M059J (cell line): ENCODE measurements around the gene FGF11. TPM values are rescaled to one million over a fixed set of nuclear protein-coding genes. Genes with fewer than 3 reads are reported as not detected.

Experiments used
- DNase-seq: peaks from one replicate; pipeline ENCODE4 v3.0.0-alpha.2; 2012; ENCODE audit warnings: low read depth
- total RNA-seq: library from RNA; depleted of rRNA; stranded (reverse); fragments of >200 nt; shearing (Covaris generic); gene quantifications from 2 replicates; pipeline ENCODE4 v1.2.3, GENCODE V29; 2014

FGF11 gene
- total RNA-seq, 1 experiment from 2014 or later = 5.0 TPM

GRCh38 chr17:7408252-7408727, 31.0 kb upstream of the FGF11 start:
- DNase-seq = no peak

GRCh38 chr17:7408863-7409262, 30.4 kb upstream of the FGF11 start:
- no peak for DNase-seq

DNA sequence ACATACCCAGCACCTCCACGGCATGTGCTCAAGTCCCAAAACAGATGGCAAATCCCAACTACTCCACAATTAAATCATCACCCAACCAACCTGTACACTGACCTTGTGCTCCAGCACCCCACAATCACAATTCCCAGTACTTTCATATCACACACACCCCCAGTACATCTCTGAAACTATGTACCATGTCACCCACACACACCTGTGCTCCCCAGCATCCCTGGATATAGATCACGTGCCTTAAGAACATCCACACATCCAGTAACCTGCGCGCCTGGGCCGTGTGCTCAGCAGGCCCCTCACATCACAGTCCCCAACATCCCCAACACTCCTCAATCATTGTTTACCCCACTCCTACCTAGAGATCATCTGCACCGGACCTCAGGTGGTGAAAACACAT, 29.6 kb upstream of the FGF11 start:
- no peak for DNase-seq

DNA sequence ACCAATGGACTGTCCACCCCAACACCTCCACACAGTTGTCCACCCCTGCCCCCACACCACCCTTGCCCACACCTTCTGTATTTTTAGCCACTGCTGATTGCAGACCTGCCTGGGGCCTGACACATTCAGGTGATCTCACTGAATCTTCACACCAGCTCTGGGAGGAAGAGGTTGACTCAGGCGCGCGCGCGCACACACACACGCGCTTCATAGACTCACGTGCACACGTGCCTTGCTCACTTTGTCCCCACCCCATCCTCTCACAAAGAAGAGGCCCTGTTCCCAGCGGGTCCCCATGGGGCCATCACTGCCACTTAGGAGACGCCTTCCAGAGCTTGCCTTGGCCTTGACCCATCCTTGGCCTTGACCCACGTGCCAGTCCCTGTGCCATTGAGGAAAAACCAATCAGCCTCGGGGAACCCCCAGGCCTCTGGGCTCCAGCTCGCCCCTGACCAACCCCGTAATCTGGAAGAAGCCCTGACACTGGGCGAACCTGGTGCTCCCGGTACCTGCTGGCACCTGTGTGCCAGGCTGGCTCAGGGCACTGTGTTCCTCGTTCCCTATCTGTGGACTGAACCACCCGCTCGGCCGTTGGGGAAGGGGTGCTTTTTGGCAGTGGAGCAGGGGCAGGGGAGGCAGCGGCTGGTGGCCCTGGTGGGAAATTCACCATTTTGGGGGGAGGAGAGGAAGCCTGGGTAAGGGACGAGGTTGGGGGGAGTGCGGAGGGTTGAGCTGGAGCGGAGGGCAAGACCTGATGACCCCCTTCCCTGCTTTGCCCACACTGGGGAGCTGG, 28.5 kb upstream of the FGF11 start:
- no peak for DNase-seq

DNA sequence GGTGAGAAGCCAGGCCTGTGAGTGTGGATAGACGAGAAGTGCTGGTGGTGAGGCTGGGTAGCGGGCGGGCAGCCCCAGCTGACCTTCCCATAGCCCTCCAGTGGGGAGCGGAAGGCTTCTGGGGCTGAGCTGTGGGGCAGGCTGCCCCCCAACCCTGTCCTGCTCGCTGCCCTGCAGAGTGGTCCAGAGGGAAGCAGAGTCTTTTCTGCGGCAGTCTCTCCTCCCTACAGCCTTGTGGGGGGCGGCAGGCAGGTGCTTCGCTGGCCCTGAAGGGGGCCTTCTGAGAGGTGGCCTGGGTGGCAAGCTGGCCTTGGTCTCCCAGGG, 27.9 kb upstream of the FGF11 start:
- no peak for DNase-seq

DNA sequence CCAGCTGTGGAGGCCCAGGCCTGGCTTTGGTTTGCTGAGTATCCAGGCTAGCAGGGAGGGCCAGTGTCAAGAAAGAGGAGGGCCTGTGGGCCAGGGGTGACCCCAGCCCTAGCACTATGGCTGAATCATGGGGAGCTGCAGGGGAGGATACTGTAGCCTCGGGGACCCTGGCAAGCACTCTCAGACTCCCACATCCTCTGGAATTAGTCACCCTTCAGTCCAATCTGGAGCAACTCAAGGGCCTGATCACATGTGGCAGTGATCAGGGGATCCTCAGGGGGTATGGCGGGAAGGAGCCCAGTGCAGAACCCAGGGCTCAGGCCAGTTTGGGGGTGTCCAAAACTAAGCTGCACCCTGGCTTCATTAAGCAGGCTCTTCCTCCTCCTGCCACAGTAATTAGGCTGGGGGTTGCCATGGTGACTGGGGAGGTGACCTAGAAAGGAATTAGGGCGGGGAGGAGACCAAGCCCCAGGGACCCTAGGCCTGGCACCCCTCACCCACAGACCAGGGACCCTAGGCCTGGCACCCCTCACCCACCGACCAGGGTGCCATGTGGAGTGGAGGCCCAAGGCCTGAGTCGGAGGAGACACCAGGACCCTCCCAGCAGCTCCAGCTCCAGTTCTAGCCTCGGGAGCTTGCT, 25.8 kb upstream of the FGF11 start:
- peak; percentile 83 for DNase-seq

DNA sequence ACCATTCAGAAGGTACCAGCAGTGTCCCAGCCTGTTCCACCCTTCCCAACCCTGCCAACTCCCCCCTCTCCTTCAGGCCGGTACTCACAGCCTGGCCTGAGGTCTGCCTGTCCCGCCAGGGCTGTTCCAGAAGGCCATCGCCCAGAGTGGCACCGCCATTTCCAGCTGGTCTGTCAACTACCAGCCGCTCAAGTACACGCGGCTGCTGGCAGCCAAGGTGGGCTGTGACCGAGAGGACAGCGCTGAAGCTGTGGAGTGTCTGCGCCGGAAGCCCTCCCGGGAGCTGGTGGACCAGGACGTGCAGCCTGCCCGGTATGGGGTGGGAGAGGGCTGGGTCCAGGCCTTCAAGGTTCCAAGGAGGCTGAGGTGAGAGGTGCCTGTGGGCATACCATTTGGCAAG, 24.5 kb upstream of the FGF11 start:
- no peak for DNase-seq

DNA sequence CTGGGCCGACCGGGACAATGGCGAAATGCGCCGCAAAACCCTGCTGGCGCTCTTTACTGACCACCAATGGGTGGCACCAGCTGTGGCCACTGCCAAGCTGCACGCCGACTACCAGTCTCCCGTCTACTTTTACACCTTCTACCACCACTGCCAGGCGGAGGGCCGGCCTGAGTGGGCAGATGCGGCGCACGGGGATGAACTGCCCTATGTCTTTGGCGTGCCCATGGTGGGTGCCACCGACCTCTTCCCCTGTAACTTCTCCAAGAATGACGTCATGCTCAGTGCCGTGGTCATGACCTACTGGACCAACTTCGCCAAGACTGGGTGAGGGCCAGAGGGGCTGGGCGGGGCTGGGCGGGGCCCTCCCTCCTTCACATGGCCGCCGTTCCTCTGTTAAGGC, 23.5 kb upstream of the FGF11 start:
- DNase-seq = no peak

GRCh38 chr17:7416323-7416722, 23.0 kb upstream of the FGF11 start:
- no peak for DNase-seq

DNA sequence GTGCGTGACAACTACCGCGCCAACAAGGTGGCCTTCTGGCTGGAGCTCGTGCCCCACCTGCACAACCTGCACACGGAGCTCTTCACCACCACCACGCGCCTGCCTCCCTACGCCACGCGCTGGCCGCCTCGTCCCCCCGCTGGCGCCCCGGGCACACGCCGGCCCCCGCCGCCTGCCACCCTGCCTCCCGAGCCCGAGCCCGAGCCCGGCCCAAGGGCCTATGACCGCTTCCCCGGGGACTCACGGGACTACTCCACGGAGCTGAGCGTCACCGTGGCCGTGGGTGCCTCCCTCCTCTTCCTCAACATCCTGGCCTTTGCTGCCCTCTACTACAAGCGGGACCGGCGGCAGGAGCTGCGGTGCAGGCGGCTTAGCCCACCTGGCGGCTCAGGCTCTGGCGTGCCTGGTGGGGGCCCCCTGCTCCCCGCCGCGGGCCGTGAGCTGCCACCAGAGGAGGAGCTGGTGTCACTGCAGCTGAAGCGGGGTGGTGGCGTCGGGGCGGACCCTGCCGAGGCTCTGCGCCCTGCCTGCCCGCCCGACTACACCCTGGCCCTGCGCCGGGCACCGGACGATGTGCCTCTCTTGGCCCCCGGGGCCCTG, 22.2 kb upstream of the FGF11 start:
- no peak for DNase-seq

DNA sequence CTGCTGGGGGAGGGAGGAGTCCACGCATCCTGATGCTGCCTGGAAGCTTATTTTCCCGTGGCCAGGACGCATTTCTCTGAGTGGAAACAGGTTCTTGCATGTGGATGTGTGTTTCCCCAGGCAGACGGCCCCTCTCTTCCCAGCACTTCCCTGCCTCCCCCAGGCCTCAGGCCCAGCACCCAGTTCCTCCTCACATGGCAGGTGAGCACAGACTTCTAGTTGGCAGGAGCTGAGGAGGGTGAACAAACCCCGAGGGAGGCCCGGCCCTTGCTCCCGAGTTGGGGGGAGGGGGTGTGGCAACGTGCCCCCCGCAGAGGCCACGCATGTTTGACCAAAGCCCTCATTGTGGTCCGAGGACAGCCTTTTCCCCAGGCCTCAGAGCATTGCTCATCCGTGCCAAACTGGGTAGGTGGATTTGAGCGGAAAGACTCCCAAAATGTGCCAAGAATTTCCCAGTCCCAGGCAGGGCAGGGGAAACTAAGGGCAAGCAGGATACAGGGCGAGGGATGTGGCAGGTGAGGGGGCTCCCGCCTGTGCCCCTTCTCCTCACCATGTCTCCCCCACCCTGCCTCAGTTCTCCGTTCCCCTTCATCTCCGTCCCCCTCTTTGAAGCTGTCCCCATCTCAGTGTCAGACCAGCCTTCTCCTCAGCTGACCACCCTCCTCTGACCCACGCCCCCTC, 20.7 kb upstream of the FGF11 start:
- DNase-seq = no peak

DNA sequence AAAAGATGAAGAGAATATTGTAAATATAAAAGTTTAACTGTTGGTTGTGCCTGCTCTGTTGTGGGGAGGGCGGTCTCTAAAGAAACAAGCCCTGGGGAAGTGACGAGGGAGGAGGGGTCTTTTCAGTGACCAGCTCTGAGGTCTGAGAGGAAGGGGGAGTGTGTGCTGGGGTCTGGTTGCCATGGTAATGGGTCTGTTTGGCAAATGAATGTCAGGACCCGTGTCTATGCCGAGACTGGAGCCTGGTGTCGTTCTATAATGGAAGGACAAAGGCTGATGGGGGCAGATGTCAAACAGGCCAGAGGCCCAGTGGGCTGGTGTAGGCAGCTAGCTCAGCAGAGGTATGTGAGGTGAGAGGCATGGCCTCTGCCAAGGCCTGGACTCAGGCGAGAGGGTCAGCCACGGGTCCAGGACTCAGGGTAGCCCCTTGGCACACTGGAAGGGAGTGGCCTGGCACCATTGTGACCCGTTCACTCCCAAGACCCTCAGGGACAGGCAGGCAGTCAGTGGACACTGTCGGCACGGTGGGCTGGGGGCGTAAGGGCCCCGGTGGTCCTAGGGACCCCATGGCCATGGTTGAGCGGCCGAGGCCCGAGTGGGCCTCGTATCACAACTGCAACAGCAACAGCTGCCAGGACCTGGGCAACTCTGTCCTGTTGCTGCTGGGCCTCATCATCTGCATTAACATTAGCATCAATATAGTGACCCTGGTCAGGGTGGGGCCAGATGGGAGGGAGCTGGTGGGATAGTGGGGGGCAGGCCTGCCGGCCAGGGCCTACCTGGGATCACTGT, 19.3 kb upstream of the FGF11 start, which contains the start of gene SPEM1:
Gene SPEM1, plus strand, starts transcription at position 506 of the 792 bp plus-strand sequence. Its CDS starts 61 bp downstream, at position 567.
- no peak for DNase-seq

GRCh38 chr17:7421186-7421585, 18.1 kb upstream of the FGF11 start:
- no peak for DNase-seq

DNA sequence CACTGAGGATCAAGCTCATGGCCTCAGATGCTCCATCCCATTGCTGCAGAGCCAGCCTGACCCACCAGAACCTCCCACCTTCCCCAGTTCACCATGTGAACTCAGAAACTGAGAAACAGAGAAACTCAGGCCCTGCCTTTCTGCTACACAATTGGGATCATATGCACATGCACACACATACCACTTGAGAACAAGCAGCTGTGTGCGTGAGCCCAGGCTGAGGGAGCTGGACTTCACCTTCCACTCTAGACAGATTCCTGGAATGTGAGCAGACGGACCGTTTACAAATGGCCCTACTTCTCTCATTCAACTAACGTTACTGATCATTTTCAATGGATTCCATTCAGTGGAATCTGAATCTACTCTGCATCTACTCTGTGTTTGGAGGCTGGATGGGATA, 15.6 kb upstream of the FGF11 start:
- DNase-seq = no peak

GRCh38 chr17:7425316-7425715, 14.0 kb upstream of the FGF11 start, which contains the start of gene SPEM2:
SPEM2 (plus strand) TSS chr17:7425616; CDS start chr17:7425689, 73 bp downstream.
- DNase-seq = no peak

DNA sequence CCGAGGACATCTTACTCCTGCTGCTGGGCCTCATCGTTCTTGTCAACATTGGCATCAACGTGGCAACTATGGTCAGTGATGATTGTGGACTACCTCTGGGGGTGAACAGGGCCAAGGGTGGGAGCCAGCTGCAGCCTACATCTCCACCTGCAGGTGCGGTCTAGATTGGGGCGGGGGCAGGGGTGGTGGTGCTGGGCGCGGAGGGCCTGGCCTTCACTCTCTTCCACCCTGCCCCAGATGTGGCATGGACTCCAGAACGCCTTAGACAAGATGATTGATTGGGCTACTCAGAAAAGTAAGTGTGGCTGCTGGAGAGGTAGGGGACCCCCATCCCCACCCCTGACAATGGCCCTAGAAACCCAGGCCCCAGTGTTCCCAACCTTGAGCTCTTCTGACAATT, 13.6 kb upstream of the FGF11 start:
- DNase-seq = no peak

- DNase-seq = no peak
These were observed 13.0 kb upstream of the FGF11 start for GRCh38 chr17:7426203-7426863.

- no peak for DNase-seq
These were observed 12.3 kb upstream of the FGF11 start for GRCh38 chr17:7426896-7427489.

GRCh38 chr17:7427549-7427948, 11.8 kb upstream of the FGF11 start:
- no peak for DNase-seq

DNA sequence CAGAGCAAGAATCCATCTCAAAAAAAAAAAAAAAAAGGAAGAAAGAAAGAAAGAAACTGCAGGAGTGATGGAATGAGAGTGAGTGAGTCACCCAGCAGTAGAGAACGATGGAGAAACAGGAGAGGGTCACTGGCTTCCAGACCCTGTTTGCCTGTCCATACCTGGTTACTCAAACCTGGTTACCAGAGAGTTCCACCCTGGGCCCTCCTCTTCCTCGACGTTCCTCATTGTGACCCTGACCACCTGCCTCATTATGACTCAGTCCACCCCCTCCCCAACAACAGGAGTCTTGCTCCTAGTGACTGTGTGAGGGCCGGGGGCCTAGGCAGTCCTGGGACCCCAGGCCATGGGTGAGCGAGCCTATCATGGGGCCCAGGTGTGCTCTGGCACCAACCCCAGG, 10.8 kb upstream of the FGF11 start, which contains the start of gene SPEM3:
Gene SPEM3, plus strand, starts transcription at position 301 of the 400 bp plus-strand sequence. Its CDS starts 46 bp downstream, at position 347.
- DNase-seq = no peak
